ENCODE data around the gene TRIM29.

TRIM29 gene

DNA sequence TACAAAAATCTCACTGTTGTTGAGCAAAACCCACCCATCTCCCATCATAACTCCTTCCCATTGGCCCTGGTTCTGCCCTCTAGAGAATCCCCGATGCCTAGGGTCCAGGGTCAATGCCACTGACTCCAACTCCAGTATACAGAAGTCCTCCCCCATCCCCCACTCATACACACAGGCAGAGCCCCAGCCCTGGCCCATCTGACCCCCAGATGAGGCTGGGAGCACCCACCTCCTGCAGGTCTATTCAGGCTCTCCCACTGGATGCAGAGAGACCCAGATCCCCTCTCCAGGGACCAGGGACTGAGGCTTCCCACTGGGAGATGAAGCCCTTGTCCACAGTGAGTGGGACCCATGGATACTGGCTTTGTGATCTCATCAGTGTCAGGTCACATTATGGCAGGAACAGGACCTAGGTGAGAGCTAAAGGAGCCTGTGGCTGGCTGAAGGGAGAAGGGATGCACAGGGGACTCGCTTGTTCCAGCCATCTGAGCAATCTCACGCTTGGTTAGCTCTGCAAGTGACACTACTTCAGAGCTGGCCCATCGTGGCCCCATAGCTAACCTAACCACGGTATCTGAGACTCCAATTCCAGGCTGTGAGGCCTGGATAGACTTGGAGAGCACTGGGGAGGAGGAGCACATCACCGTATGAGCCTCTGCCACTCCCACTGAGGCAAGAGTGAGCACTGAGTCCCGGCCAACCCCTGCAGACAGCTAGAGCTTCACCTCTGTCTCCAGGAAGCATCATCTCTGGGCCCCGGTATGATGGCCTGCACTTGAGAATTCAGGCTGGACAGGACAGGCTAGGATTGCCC, 35.7 kb downstream of the TRIM29 start:
- no peak overlapping the region for H3K4me3 ChIP-seq (ENCODE audit: low read length in 2 of 2)
- H3K36me3 ChIP-seq (ENCODE audit: control insufficient read depth in 2 of 2, insufficient read depth in 2 of 2, low read length in 2 of 2), result no peaks in the 10 kb centered on the region
- H3K27ac ChIP-seq (ENCODE audit: low read depth in 2 of 2, low read length in 2 of 2), result no peak overlapping the region
- peaks cover 0 to 4% of the 10 kb centered on the region in 2 donors for H3K27me3 ChIP-seq (ENCODE audit: control insufficient read depth in 2 of 2, insufficient read depth in 2 of 2, low read length in 2 of 2)
- no peaks in the 10 kb centered on the region for H3K9me3 ChIP-seq (ENCODE audit: control insufficient read depth in 2 of 2, low read length in 2 of 2)
- H3K9ac ChIP-seq (ENCODE audit: low read depth in 1 of 2, low read length in 2 of 2), result no peak overlapping the region
- H3K4me1 ChIP-seq (ENCODE audit: control insufficient read depth in 2 of 2, insufficient read depth in 2 of 2, low read length in 2 of 2), result no peaks in the 10 kb centered on the region

GRCh38 chr11:120098503-120099020, 39.4 kb downstream of the TRIM29 start:
- Histone ChIP-seq H3K4me1 (ENCODE audit: control insufficient read depth in 2 of 2, insufficient read depth in 2 of 2, low read length in 2 of 2) (no peaks in the 10 kb centered on the region), H3K4me3 (ENCODE audit: low read length in 2 of 2) (no peak overlapping the region), H3K36me3 (ENCODE audit: control insufficient read depth in 2 of 2, insufficient read depth in 2 of 2, low read length in 2 of 2) (no peaks in the 10 kb centered on the region), H3K27ac (ENCODE audit: low read depth in 2 of 2, low read length in 2 of 2) (no peak overlapping the region), H3K9me3 (ENCODE audit: control insufficient read depth in 2 of 2, low read length in 2 of 2) (no peaks in the 10 kb centered on the region), H3K27me3 (ENCODE audit: control insufficient read depth in 2 of 2, insufficient read depth in 2 of 2, low read length in 2 of 2) (peaks cover 0 to 4% of the 10 kb centered on the region in 2 donors), H3K9ac (ENCODE audit: low read depth in 1 of 2, low read length in 2 of 2) (no peak overlapping the region)

DNA sequence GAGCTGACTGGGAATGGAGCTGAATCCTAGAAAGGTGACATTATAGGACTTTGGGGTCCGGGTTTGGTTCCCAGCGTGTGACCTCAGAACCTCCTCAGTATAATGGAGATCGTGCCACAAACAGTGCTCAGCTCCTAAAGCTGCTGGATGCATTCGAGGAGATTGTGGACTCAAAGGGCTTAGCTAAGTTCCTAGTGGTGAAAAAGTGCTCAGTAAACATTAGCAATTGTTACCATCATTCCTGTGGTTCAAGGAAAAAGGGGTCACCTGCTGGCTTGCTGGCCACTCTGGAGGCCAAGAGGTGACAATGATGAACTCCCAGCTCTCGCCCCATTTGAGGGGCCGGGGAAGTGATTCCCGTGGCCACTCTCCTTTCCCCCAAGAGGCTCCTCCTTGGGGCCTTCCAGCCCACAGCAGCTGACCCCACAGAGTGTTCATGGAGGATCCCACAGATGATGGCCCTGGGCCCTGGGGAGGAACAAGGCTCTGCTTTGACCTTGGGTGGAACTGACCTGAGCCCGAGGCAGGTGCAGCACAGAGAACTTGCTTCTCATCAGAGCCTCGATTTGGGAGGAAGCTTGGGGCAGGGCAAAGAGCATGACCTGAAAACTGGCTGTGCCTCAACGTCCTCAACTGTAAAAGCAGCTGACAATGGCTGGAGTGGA, 40.1 kb downstream of the TRIM29 start:
- H3K27me3 ChIP-seq (ENCODE audit: control insufficient read depth in 2 of 2, insufficient read depth in 2 of 2, low read length in 2 of 2), result peaks cover 0 to 4% of the 10 kb centered on the region in 2 donors
- no peaks in the 10 kb centered on the region for H3K4me1 ChIP-seq (ENCODE audit: control insufficient read depth in 2 of 2, insufficient read depth in 2 of 2, low read length in 2 of 2)
- no peak overlapping the region for H3K9ac ChIP-seq (ENCODE audit: low read depth in 1 of 2, low read length in 2 of 2)
- no peaks in the 10 kb centered on the region for H3K36me3 ChIP-seq (ENCODE audit: control insufficient read depth in 2 of 2, insufficient read depth in 2 of 2, low read length in 2 of 2)
- H3K4me3 ChIP-seq (ENCODE audit: low read length in 2 of 2), result no peak overlapping the region
- no peaks in the 10 kb centered on the region for H3K9me3 ChIP-seq (ENCODE audit: control insufficient read depth in 2 of 2, low read length in 2 of 2)
- no peak overlapping the region for H3K27ac ChIP-seq (ENCODE audit: low read depth in 2 of 2, low read length in 2 of 2)

DNA sequence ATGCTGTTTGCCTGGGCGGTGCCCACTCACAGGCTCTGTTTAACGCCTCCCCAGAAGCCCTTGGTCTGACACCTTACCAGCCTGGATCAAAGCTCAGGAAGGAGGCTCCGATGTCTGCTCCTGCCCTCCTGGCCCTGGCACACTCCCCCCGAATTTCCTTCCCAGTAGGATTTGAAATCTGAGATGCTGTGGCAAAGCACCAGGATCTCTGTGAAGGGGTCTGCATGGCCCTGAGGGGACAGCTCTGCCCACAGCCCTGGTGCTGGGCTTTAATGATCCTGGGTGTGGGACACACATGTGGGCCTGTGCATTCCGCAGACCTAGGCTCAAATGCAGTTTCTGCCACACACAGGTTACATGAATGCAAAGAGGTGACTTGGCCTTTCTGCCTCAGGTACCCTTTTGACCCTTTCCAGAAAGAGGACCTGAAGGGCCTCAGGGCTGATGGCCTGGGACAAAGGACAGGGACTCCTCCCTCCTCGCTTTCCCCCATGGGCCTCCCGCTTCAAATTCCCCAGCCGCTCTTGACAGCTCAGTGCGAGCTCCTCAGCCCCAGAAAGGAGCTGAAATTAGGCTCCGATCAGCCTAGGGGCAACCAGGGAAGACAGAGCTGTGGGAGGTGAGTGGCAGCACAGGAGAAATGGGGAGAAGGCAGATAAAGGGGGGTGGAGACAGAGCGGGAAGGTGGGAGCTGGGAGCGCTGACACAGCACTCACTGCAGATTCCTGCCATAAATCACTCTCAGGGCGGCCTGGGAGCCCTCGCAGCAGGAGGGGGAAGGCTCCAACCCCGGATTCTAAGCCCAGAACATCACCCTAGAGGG, 41.3 kb downstream of the TRIM29 start:
- Histone ChIP-seq H3K4me3 (ENCODE audit: low read length in 2 of 2) (no peak overlapping the region), H3K27ac (ENCODE audit: low read depth in 2 of 2, low read length in 2 of 2) (no peak overlapping the region), H3K4me1 (ENCODE audit: control insufficient read depth in 2 of 2, insufficient read depth in 2 of 2, low read length in 2 of 2) (no peaks in the 10 kb centered on the region), H3K9ac (ENCODE audit: low read depth in 1 of 2, low read length in 2 of 2) (no peak overlapping the region), H3K9me3 (ENCODE audit: control insufficient read depth in 2 of 2, low read length in 2 of 2) (no peaks in the 10 kb centered on the region), H3K36me3 (ENCODE audit: control insufficient read depth in 2 of 2, insufficient read depth in 2 of 2, low read length in 2 of 2) (no peaks in the 10 kb centered on the region), H3K27me3 (ENCODE audit: control insufficient read depth in 2 of 2, insufficient read depth in 2 of 2, low read length in 2 of 2) (no peaks in the 10 kb centered on the region)

- no peak overlapping the region for H3K9ac ChIP-seq (ENCODE audit: low read depth in 1 of 2, low read length in 2 of 2)
- H3K4me3 ChIP-seq (ENCODE audit: low read length in 2 of 2), result no peak overlapping the region
- no peak overlapping the region for H3K27ac ChIP-seq (ENCODE audit: low read depth in 2 of 2, low read length in 2 of 2)
- no peaks in the 10 kb centered on the region for H3K36me3 ChIP-seq (ENCODE audit: control insufficient read depth in 2 of 2, insufficient read depth in 2 of 2, low read length in 2 of 2)
- H3K27me3 ChIP-seq (ENCODE audit: control insufficient read depth in 2 of 2, insufficient read depth in 2 of 2, low read length in 2 of 2), result no peaks in the 10 kb centered on the region
- no peaks in the 10 kb centered on the region for H3K4me1 ChIP-seq (ENCODE audit: control insufficient read depth in 2 of 2, insufficient read depth in 2 of 2, low read length in 2 of 2)
- no peaks in the 10 kb centered on the region for H3K9me3 ChIP-seq (ENCODE audit: control insufficient read depth in 2 of 2, low read length in 2 of 2)
Measured at GRCh38 chr11:120095516-120095915, 42.4 kb downstream of the TRIM29 start.

DNA sequence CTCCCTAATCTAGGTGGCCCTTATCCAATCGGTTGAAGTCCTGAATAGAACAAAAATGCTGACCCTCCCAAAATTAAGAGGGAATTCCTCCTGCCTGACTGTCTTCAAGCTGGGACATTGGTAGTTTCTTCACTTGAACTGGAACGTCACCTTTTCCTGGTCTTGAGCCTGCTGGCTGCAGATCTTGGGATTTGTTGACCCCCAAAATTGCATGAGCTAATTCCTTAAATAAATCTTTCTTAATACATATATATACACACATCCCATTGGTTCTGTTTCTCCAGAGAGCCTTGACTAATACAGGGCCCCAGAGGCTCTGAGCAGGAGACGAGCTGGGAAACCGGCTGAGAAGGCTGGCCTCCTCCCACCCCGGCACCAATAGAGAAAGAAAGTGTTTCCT, 46.2 kb downstream of the TRIM29 start:
- Histone ChIP-seq H3K27ac (ENCODE audit: low read depth in 2 of 2, low read length in 2 of 2) (no peak overlapping the region), H3K4me3 (ENCODE audit: low read length in 2 of 2) (no peak overlapping the region), H3K9me3 (ENCODE audit: control insufficient read depth in 2 of 2, low read length in 2 of 2) (no peaks in the 10 kb centered on the region), H3K27me3 (ENCODE audit: control insufficient read depth in 2 of 2, insufficient read depth in 2 of 2, low read length in 2 of 2) (peaks cover 0 to 3% of the 10 kb centered on the region in 2 donors), H3K4me1 (ENCODE audit: control insufficient read depth in 2 of 2, insufficient read depth in 2 of 2, low read length in 2 of 2) (no peaks in the 10 kb centered on the region), H3K9ac (ENCODE audit: low read depth in 1 of 2, low read length in 2 of 2) (no peak overlapping the region), H3K36me3 (ENCODE audit: control insufficient read depth in 2 of 2, insufficient read depth in 2 of 2, low read length in 2 of 2) (no peaks in the 10 kb centered on the region)

DNA sequence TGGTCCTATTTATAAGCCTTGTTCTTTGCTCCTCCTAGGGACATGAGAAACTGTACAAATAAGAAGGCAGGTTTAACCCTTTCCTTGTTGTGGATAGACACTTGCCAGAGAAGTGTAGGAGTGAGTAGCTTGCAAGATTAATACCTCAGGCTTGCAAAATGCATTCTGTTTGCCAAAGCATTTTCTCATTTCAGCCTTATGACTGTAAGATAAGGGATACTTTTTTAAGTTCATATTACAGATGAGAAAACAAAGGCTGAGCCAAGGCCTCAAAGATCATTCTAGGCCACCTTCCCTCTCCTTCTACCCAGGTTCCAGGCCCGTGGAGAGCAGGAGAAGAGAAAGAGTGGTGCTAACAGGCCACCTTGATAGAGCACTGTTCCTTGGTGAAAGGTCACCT, 46.8 kb downstream of the TRIM29 start:
- no peak overlapping the region for H3K4me3 ChIP-seq (ENCODE audit: low read length in 2 of 2)
- no peaks in the 10 kb centered on the region for H3K36me3 ChIP-seq (ENCODE audit: control insufficient read depth in 2 of 2, insufficient read depth in 2 of 2, low read length in 2 of 2)
- no peak overlapping the region for H3K27ac ChIP-seq (ENCODE audit: low read depth in 2 of 2, low read length in 2 of 2)
- H3K9ac ChIP-seq (ENCODE audit: low read depth in 1 of 2, low read length in 2 of 2), result no peak overlapping the region
- H3K4me1 ChIP-seq (ENCODE audit: control insufficient read depth in 2 of 2, insufficient read depth in 2 of 2, low read length in 2 of 2), result no peaks in the 10 kb centered on the region
- peaks cover 0 to 3% of the 10 kb centered on the region in 2 donors for H3K27me3 ChIP-seq (ENCODE audit: control insufficient read depth in 2 of 2, insufficient read depth in 2 of 2, low read length in 2 of 2)
- H3K9me3 ChIP-seq (ENCODE audit: control insufficient read depth in 2 of 2, low read length in 2 of 2), result no peaks in the 10 kb centered on the region

- no peaks in the 10 kb centered on the region for H3K9me3 ChIP-seq (ENCODE audit: control insufficient read depth in 2 of 2, low read length in 2 of 2)
- H3K9ac ChIP-seq (ENCODE audit: low read depth in 1 of 2, low read length in 2 of 2), result no peak overlapping the region
- no peaks in the 10 kb centered on the region for H3K4me1 ChIP-seq (ENCODE audit: control insufficient read depth in 2 of 2, insufficient read depth in 2 of 2, low read length in 2 of 2)
- H3K27ac ChIP-seq (ENCODE audit: low read depth in 2 of 2, low read length in 2 of 2), result no peak overlapping the region
- H3K27me3 ChIP-seq (ENCODE audit: control insufficient read depth in 2 of 2, insufficient read depth in 2 of 2, low read length in 2 of 2), result peaks cover 0 to 3% of the 10 kb centered on the region in 2 donors
- H3K36me3 ChIP-seq (ENCODE audit: control insufficient read depth in 2 of 2, insufficient read depth in 2 of 2, low read length in 2 of 2), result no peaks in the 10 kb centered on the region
- H3K4me3 ChIP-seq (ENCODE audit: low read length in 2 of 2), result no peak overlapping the region
Measured at GRCh38 chr11:120090411-120090810, 47.5 kb downstream of the TRIM29 start.

- H3K9me3 ChIP-seq (ENCODE audit: control insufficient read depth in 2 of 2, low read length in 2 of 2), result no peaks in the 10 kb centered on the region
- no peaks in the 10 kb centered on the region for H3K36me3 ChIP-seq (ENCODE audit: control insufficient read depth in 2 of 2, insufficient read depth in 2 of 2, low read length in 2 of 2)
- H3K9ac ChIP-seq (ENCODE audit: low read depth in 1 of 2, low read length in 2 of 2), result no peak overlapping the region
- H3K4me1 ChIP-seq (ENCODE audit: control insufficient read depth in 2 of 2, insufficient read depth in 2 of 2, low read length in 2 of 2), result no peaks in the 10 kb centered on the region
- H3K27ac ChIP-seq (ENCODE audit: low read depth in 2 of 2, low read length in 2 of 2), result no peak overlapping the region
- peaks cover 0 to 3% of the 10 kb centered on the region in 2 donors for H3K27me3 ChIP-seq (ENCODE audit: control insufficient read depth in 2 of 2, insufficient read depth in 2 of 2, low read length in 2 of 2)
- H3K4me3 ChIP-seq (ENCODE audit: low read length in 2 of 2), result no peak overlapping the region
Measured at GRCh38 chr11:120089036-120090001, 48.6 kb downstream of the TRIM29 start.

Data from mucosa of rectum (tissue), 2 donors.